Fibroblast of skin of right biceps (primary cell): ENCODE results near the gene DIDO1.
A peak's percentile ranks its signal among the peaks of the same experiment; 100 is the strongest.

ENCODE experiments used
- DNase-seq: peaks from one replicate; pipeline ENCODE4 v3.0.0-alpha.2; 2013

Gene DIDO1

DNA sequence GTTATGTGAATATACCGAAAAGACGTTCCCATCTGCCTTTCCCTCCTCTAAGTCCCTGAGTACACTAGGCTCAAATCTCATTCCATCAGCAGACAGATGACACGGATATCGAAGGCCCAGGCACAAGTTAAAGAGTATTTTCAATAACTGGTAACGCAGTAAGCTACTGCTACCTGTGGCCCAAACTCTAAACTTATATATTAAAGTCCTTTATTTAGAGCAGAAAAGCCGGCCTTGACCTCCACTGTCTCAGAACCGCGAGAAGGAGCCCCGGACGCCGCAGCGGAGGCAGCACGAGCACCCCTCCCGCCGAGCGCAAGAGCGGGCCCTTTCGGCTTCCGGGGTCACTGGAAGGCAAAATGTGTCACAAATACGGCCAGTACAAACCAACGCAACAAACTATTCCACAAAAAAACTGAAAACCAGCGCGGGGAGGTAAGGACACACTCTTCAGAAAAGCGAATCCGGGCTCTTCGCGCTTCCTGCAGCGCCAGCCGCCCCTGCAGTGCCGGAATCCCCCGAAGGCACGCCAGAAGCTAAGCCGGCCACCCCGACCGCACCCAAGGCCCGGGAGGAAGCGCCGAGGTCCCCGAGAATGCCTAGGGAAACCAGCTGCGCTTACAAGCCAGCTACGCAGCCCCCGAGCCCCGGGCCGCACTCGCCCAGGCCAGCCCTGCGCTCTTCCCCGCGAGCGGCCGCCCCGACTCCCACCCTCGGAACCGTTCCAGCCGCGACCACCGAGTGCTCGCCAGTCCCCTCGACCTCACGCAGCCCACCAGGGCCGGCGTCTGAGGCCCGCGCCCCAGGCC, 681 bp downstream of the DIDO1 start:
- DNase-seq = peak; percentile 25

GRCh38 chr20:62925076-62925419, 1.3 kb downstream of the DIDO1 start:
- no peak for DNase-seq

GRCh38 chr20:62924442-62925075, 1.7 kb downstream of the DIDO1 start:
- peak; percentile 31 for DNase-seq

DNA sequence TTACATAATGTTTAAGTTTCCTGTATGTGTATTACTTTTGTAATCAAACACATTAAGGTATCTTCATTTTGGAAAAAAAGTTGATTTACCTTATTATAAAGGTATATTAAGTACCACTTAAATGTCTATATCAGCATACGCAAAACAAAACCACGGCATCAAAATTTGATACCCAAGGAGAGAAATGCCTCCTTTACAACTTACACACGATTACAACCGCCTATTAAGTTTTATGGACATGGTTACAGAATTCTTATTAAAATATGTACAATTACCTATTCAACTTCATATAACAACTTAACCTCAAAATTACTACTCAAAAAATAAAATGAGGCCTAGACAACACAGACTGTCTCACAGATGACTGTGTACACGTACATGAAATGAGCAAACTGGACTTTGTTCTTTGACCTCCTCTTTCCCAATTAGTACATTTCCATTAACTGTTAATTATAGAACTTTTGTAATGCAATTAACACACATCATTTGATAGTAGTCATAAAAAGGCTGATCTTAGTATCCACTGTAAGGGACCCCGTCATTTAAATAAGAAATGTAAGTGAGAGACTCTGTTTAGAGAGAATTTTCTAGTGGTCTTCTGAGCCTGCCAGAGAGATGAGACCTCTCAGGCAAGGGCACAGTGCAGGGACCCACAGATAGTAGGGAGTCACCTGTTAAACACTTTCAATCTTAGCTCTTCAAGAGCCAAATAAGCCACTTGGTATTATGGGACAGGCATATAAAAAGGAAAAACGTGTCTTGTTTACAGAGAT, 2.5 kb downstream of the DIDO1 start:
- DNase-seq = no peak

- DNase-seq = peak; percentile 58
Measured at GRCh38 chr20:62923059-62923668, 3.1 kb downstream of the DIDO1 start.

DNA sequence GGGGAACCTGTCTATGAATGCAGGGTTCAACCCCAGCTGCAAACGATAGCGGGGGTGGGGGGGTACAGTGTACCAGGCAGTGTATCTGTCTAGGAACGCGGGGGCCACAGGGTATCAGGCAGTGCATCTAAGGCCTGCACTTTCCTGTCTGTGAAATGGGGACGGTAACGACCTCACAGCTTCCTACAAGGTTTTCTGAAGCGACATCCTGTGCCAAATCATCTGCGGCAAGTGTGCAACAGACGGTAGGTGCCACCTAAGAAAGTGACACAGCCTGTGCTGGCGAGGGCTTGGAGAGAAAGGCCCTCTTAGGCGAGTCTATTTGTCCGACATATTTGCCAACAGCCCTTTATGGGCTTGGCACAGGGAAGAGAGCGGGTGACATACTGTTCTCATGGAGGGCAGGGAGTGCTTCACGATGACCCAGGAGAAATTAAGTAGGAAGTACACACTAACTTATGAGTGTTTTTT, 3.8 kb downstream of the DIDO1 start:
- no peak for DNase-seq

- DNase-seq = peak; percentile 55
Measured at GRCh38 chr20:62921119-62921687, 5.1 kb downstream of the DIDO1 start.

- no peak for DNase-seq
Measured at GRCh38 chr20:62920039-62920645, 6.2 kb downstream of the DIDO1 start.

GRCh38 chr20:62918831-62919230, 7.5 kb downstream of the DIDO1 start:
- no peak for DNase-seq

GRCh38 chr20:62918147-62918546, 8.2 kb downstream of the DIDO1 start:
- no peak for DNase-seq

- no peak for DNase-seq
Measured at GRCh38 chr20:62917720-62918119, 8.6 kb downstream of the DIDO1 start.

DNA sequence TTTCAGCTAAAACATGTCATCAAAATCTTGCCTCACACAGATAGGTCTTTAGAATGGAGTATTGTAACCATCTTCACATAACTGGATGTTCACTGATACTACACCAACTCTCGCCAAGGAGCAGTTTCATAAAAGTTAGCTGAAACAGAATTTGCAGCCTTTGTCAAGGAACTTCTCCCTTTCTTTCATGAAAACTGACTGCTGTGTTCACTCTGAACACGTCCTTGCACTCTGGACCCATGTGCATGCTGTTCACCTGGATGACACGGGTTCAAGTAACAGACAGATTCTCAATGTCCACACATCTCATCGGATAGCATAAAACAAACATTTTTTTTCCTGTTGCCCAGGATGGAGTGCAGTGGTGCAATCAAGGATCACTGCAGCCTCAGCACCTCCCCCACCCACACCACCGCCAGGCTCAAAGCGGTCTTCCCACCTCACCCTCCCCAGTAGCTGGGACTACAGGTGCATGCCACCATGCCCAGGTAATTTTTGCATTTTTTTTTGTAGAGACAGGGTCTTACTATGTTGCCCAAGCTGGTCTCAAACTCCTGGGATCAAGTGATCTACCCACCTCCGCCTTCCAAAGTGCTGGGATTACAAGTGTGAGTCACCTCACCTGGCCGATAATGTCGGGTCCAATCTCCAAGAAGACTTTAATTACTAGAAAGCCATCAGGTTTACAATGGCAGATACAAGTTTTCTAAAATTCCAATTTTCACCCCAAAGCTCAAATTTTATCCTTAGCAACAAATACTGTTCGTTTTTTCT, 9.4 kb downstream of the DIDO1 start:
- no peak for DNase-seq

GRCh38 chr20:62914970-62915457, 11.3 kb downstream of the DIDO1 start:
- DNase-seq = peak; percentile 28

GRCh38 chr20:62914436-62914835, 11.9 kb downstream of the DIDO1 start:
- no peak for DNase-seq

GRCh38 chr20:62913043-62913630, 13.2 kb downstream of the DIDO1 start:
- no peak for DNase-seq

- no peak for DNase-seq
Measured at GRCh38 chr20:62911701-62912280, 14.5 kb downstream of the DIDO1 start.

DNA sequence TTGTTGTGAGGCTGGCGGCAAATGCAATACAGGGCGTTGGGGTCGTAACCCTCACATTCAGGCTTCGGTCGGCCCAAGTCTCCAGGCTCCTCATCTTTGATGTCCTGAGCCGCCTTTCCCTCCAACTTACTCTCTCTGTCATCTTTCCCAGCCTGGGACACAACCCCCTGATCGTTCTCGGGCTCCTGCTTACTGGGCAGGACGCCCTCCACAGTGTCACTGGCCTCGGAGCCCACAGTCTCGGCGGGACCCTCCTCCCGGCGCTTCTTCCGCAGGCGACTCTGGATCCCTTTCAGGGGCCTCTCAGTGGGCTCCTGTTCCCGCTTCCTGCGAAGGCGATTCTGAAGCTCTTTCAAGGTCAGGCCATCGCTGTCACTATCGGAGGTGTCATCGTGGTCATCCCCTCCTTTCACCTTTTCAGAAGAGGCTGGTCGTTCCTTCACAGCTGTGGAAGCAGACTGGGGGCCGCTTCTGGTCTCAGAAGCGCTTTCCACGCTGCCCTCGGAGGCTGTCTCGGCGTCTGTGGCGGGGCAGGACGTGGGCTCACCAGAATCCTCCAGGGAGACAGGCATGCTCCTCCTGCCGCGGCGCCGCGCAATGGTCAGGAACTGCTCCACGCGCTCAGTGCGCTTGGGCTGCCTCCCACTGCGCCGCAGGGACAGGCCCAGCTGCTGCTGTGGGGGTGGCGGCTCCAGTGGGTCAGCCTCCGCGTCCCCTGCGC, 15.4 kb downstream of the DIDO1 start:
- no peak for DNase-seq

DNA sequence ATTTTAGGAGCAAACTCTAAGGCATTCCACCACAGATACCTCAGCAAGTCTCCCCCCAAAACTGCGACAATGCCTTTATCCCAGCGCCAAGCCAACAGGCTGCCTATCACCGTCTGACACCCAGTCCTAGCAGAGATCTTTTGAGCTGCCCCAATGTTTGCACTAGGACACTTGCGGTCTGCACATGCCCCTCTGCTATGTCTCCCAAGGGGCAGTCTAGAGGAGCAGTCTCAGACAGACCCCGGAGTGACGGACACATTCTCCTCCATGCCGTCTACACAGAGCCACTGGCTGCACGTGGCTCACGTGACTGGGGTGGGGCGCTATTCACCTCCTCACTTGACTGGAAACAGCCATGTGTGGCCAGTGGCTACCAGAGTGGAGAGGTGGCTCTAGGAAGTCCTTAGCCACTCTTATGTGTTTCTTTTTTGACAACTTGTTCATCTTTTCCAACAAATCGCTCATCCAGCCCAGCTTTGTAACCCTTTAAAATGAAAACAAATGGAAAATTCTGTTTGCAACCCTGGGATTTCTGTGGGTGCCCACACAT, 16.0 kb downstream of the DIDO1 start:
- DNase-seq = no peak

DNA sequence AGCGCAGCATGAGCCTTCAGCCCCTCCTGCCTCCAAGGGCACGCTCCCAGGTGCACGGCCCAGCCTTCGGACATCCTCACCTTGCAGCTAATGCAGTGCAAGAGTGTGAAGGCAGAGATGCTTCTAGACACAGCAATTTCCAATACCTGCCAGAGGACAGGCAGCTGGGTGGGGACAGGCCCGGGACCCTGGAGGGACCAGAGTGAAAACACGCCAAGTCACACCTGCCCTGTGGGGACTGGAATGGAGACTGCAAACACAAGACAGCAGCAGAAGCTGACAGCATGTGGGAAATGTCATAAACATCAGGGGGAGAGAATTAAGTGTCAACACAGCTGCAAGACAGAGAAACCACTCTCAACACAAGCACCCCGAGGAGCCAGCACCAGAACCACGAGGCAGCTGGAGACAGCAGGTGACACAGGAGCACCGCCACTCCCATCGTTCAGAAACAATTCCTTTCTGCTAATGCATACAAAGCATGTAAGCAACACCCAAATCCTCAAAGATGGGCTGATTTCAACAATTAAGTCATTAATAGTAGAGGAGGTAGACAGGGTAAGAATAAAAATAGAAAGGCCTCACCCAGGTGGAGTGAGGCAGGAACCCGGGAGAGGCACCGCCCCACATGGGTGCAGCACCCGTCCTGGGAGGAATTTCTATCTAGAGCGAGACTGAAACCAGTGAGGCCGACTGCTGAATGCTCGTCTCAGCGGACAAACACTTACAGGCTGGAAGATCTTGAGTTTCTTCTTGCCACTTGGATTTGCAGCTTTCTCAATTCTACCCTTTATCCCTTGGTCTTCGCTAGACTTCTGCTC, 17.1 kb downstream of the DIDO1 start:
- DNase-seq = no peak
